CD4-positive, alpha-beta T cell treated with Interleukin-6 at 100 ng/mL for 8 hours (primary cell): ENCODE measurements around the gene ARHGEF16.

Source experiments
- DNase-seq: peaks from one replicate; pipeline ENCODE4 v3.0.0-alpha.2; 2020; ENCODE audit warnings: mixed read lengths, low spot score

ARHGEF16 gene

GRCh38 chr1:3468236-3469103 lies 14.0 kb downstream of the ARHGEF16 start:
- DNase-seq = no peak

GRCh38 chr1:3469104-3469848 lies 14.8 kb downstream of the ARHGEF16 start:
- DNase-seq = no peak

GRCh38 chr1:3469849-3470649 lies 15.6 kb downstream of the ARHGEF16 start:
- DNase-seq = no peak

- DNase-seq = no peak
These were observed 16.3 kb downstream of the ARHGEF16 start for GRCh38 chr1:3470650-3471355.

- no peak for DNase-seq
These were observed 17.1 kb downstream of the ARHGEF16 start for GRCh38 chr1:3471356-3472087.

GRCh38 chr1:3472088-3472850 lies 17.8 kb downstream of the ARHGEF16 start:
- no peak for DNase-seq

- no peak for DNase-seq
These were observed 18.4 kb downstream of the ARHGEF16 start for GRCh38 chr1:3472906-3473305.

GRCh38 chr1:3473381-3473844 lies 18.9 kb downstream of the ARHGEF16 start:
- no peak for DNase-seq

- DNase-seq = no peak
These were observed 19.6 kb downstream of the ARHGEF16 start for GRCh38 chr1:3474016-3474415.

GRCh38 chr1:3474421-3474820 lies 20.0 kb downstream of the ARHGEF16 start:
- DNase-seq = no peak

- DNase-seq = no peak
These were observed 21.5 kb downstream of the ARHGEF16 start for GRCh38 chr1:3475839-3476573.

- no peak for DNase-seq
These were observed 22.2 kb downstream of the ARHGEF16 start for GRCh38 chr1:3476666-3477065.

- DNase-seq = no peak
These were observed 23.0 kb downstream of the ARHGEF16 start for GRCh38 chr1:3477241-3477995.

- DNase-seq = no peak
These were observed 23.7 kb downstream of the ARHGEF16 start for GRCh38 chr1:3478187-3478586.

- DNase-seq = no peak
These were observed 25.3 kb downstream of the ARHGEF16 start for GRCh38 chr1:3479511-3480368.

- no peak for DNase-seq
These were observed 25.9 kb downstream of the ARHGEF16 start for GRCh38 chr1:3480369-3480719.

- DNase-seq = no peak
These were observed 26.6 kb downstream of the ARHGEF16 start for GRCh38 chr1:3481046-3481445.

GRCh38 chr1:3481836-3482375 lies 27.4 kb downstream of the ARHGEF16 start:
- no peak for DNase-seq
